HK-2 (cell line): Measurements from ENCODE around the gene ARHGEF40.

ENCODE experiments used
- DNase-seq: peaks from one replicate; pipeline ENCODE4 v3.0.0-alpha.2; 2018; ENCODE audit not compliant: unreplicated experiment

Gene ARHGEF40

GRCh38 chr14:21120686-21121085, 50.6 kb downstream of the ARHGEF40 start:
- DNase-seq = no peak

GRCh38 chr14:21121122-21121521, 51.0 kb downstream of the ARHGEF40 start:
- no peak for DNase-seq

DNA sequence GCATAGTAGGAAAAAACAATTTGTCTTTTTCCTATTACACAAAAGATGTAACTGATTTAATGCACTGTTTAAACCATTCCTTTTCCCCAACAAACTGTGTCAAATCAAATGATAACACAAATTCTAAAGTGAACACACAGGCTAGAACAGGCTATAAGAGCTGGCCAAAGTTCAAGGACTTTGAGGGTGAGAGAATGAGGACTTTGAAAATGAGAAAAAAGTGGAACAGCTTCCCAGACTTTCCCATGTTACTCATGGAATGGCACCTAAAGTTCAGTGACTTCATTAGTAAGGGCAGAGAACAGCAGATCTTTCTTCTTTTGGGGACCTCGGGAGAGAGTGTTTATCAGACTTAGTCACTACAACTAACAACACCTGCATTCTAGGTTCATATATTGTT, 53.3 kb downstream of the ARHGEF40 start:
- no peak for DNase-seq

- DNase-seq = no peak
These were observed 63.8 kb downstream of the ARHGEF40 start for GRCh38 chr14:21133901-21134300.

DNA sequence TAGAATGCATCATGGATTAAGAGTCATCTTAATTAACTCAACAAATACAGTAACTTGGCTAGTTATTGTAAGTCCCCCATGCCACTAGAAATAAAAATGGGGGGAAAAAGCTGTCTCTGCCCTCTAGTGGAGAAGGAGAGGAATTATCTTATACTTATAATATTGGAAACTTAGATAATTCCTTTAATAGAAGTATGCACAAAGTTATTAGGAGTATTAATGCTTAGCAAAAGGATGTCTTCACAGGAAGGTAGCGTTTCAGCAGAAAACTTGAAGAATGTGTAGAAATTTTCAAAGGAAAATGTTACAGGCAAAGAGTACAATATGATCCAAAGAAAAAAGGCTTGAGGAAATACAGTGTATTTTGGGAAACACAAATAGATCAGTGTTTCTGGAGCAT, 65.9 kb downstream of the ARHGEF40 start:
- DNase-seq = no peak
